H54 (cell line): ENCODE data around the gene PHLDA3.

Experiments
- DNase-seq: peaks from one replicate; pipeline ENCODE4 v3.0.0; 2011; ENCODE audit warnings: low spot score, mixed read lengths; ENCODE audit not compliant: insufficient read length
- FAIRE-seq: peaks from 3 replicates; lab custom pipeline; 2011; peaks lifted over from hg19 to GRCh38; lab: Jason Lieb, UNC
- POLR2A ChIP-seq: IDR thresholded peaks from 2 replicates; pipeline ENCODE4 v1.6.1; 2011; ENCODE audit warnings: low read depth, mild to moderate bottlenecking, low read length

The PHLDA3 gene

GRCh38 chr1:201430776-201431175 lies 38.2 kb downstream of the PHLDA3 start:
- DNase-seq: no peak
- FAIRE-seq: no peak
- no peak for TF ChIP-seq POLR2A

- FAIRE-seq: no peak
- DNase-seq: no peak
These were observed 39.1 kb downstream of the PHLDA3 start for GRCh38 chr1:201429736-201430501.

DNA sequence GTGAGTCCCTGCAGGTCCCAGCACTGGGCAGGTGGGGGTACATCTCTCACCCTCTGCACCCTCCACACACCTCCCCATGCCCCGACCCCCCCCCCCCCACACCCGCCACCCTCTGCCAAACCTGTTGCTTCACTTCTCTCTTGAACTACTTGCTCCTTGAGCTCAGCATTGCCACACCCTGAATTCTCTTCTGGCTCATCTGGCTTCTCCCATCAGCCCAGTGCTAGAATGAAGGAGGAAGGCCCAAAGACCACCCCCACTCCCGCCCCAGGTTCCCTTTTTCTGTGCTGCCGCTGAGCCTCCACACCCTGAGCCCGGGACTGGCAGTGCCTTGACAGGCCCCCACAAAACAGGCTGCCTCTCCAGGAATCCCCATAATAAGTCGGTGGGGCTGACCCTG lies 41.0 kb downstream of the PHLDA3 start:
- DNase-seq (no peak), FAIRE-seq (no peak)
- no peak for TF ChIP-seq POLR2A

More at GRCh38 chr1:201429736-201430501, 39.1 kb downstream of the PHLDA3 start:
- no peak for TF ChIP-seq POLR2A

GRCh38 chr1:201426479-201427310 lies 42.3 kb downstream of the PHLDA3 start:
- DNase-seq (no peak), FAIRE-seq (no peak)
- no peak for TF ChIP-seq POLR2A

GRCh38 chr1:201424146-201424545 lies 44.8 kb downstream of the PHLDA3 start:
- no peak for DNase-seq
- no peak for FAIRE-seq
- no peak for TF ChIP-seq POLR2A

GRCh38 chr1:201423655-201424054 lies 45.3 kb downstream of the PHLDA3 start:
- no peak for TF ChIP-seq POLR2A
- FAIRE-seq (no peak), DNase-seq (no peak)

GRCh38 chr1:201422436-201423030 lies 46.5 kb downstream of the PHLDA3 start:
- no peak for TF ChIP-seq POLR2A
- FAIRE-seq: no peak
- DNase-seq: no peak

DNA sequence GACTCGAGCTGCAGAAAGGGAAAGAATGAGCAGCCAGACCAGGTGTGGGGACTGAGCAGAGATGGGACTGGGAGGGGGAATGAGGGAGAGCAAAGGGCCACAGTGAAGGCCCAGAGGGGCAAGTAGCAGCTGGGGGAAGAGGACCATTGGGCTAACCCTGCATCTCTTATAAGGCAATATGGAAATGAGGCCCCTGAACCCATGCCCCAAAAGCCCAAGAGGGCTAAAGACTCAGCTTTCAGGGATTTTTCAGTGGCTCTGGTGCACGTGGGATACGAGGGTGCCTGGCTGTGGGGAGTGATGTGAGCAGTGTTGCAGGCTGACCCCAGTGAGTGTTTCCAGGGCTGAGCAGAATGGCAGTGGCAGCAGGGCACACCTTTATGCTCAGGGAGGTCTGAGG lies 47.0 kb downstream of the PHLDA3 start:
- DNase-seq (no peak), FAIRE-seq (no peak)
- no peak for TF ChIP-seq POLR2A

DNA sequence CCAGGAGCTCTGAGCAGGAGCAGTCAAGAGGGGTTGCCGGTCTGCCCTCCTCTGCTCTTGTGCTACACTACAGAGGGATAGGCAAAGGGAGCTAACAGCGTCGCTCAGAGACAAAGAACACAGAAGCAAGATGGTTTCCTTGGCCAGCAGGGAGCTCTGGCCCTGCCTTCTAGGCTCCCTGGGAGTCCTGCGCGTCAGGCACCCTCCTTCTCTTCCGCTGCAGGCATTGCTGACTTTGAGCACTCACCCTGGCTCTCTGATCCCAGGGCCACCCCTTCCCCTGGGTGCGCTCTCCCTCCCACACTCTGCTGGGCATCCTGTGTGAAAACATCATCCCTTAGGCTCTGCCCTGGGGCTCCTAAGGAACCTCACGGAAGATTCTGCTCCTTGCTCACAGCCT lies 47.9 kb downstream of the PHLDA3 start:
- DNase-seq (no peak), FAIRE-seq (no peak)
- TF ChIP-seq POLR2A: no peak

- FAIRE-seq (no peak), DNase-seq (no peak)
- TF ChIP-seq POLR2A: no peak
These were observed 48.4 kb downstream of the PHLDA3 start for GRCh38 chr1:201420608-201421002.

DNA sequence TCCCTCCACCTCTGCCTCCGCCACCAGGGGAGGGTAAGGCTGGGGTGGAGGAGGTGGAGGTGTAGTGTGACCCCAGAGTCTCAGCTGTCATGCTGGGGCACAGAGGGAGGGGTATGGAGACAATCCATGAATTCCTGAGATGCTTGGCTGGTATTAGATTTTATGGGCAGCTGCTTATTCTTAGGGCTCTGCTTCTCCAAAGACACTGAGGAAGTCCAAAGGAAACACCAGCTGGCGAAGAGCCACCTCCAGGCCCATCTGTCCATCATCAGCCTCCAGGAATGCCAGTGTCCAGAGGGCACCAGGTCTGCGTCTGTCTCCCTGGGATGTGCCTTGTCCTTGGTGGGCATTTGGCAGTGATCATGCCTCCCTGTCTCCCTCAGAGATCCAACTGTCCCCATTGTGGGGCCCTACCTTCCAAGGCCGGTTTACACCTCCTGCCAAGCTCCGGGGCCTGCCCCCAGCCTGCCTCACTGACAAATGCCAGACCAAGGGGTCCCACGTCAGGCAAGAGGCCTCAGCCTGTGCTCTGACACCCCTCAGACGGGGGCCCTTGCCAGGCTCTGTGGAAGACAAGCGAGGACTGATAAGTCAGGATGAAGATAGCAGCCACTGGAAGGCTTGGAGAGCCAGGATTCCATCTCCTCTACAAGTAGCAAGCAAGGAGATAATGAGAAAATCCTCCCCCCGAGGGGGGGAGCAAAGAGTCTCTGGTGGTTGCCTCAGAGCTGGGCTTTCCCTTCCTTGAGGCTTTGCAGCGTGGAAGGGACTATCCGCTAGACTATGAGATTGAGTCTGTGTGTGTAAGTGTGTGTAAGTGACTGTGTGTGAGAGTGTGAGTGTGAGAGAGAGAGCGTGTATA lies 49.0 kb downstream of the PHLDA3 start:
- no peak for TF ChIP-seq POLR2A
- DNase-seq: no peak
- FAIRE-seq: no peak

GRCh38 chr1:201419256-201419655 lies 49.7 kb downstream of the PHLDA3 start:
- DNase-seq (no peak), FAIRE-seq (no peak)
- no peak for TF ChIP-seq POLR2A

GRCh38 chr1:201418461-201418860 lies 50.5 kb downstream of the PHLDA3 start:
- no peak for TF ChIP-seq POLR2A
- DNase-seq (no peak), FAIRE-seq (no peak)
